Thoracic aorta (tissue), 2 donors: Measurements from ENCODE around the gene TNIP1. TPM values are rescaled to one million over a fixed set of nuclear protein-coding genes. Genes with fewer than 3 reads are reported as not detected.

Experiments used
- ATAC-seq: fragments of 150-250 bp; one replicate; pipeline ENCODE4 v1.8.0; 2017; ENCODE audit warnings: low read depth; ENCODE audit not compliant: insufficient number of reproducible peaks, low FRiP score
- DNase-seq: peaks from one replicate; pipeline ENCODE4 v3.0.0-alpha.2; 2020; ENCODE audit warnings: low spot score
- H3K27ac ChIP-seq, 2 donors: fragments of 200-600 bp; sonication (generic); 1 replicate in 1 of 2; 2 replicates in 1 of 2; pipeline ENCODE4 v1.5.1; 2016; ENCODE audit warnings: mild to moderate bottlenecking in 2 of 2, moderate library complexity in 2 of 2
- H3K27me3 ChIP-seq: fragments of 200-600 bp; sonication (generic); replicated peaks from 2 replicates; pipeline ENCODE4 v1.6.0; 2016; ENCODE audit warnings: mild to moderate bottlenecking; ENCODE audit not compliant: insufficient read depth
- H3K36me3 ChIP-seq: fragments of 200-600 bp; sonication (generic); one replicate; pipeline ENCODE4 v1.5.1; 2016
- H3K4me1 ChIP-seq, 2 donors: fragments of 200-600 bp; sonication (generic); 1 replicate in 1 of 2; 2 replicates in 1 of 2; pipeline versions ENCODE4 v1.5.1 to v1.6.0; 2016; ENCODE audit warnings: low read depth in 2 of 2, mild to moderate bottlenecking in 1 of 2; ENCODE audit not compliant: control insufficient read depth in 1 of 2
- H3K4me3 ChIP-seq: fragments of 200-600 bp; sonication (generic); 2 replicates; pipeline ENCODE4 v1.5.1; 2016; ENCODE audit warnings: mild to moderate bottlenecking
- H3K9me3 ChIP-seq: fragments of 200-600 bp; sonication (generic); 2 replicates; pipeline ENCODE4 v1.5.1; 2016
- total RNA-seq, 2 donors: library from RNA; depleted of rRNA; stranded (reverse); fragments of >200 nt; gene quantifications; one replicate each; pipeline versions ENCODE4 v1.1.0 to v1.2.3, GENCODE V29; 2016
- TF ChIP-seq, protein P1 (sequence below): fragments of 200-600 bp; sonication (generic); IDR thresholded peaks from one replicate; pipeline ENCODE4 v1.5.1; 2019; ENCODE audit warnings: antibody characterized with exemption

Gene TNIP1
- total RNA-seq, 2 donors from 2014 or later = 77.4 to 103 TPM

DNA sequence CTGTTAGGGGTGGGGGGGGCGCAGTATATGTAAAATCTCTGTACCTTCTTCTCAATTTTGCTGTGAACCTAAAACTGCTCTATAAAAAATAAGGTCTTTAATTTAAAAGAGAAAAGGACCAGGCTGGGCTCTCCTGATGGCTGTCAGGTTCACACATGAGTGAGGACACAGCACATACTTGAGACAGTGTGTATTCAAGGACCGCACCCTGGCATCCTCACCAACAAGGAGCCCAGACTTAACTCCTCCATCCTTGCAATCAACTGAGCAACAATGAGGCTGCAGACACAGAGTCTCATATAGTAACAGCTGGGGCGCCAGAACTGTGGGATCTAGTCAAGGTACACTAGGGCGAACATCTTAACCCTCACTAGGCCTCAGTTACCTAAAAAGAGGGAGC is 9.8 kb downstream of the TNIP1 start:
- DNase-seq = no peak
- H3K4me1 ChIP-seq = peaks cover 36 to 67% of the 10 kb centered on the region in 2 donors
- TF ChIP-seq, protein P1, sequence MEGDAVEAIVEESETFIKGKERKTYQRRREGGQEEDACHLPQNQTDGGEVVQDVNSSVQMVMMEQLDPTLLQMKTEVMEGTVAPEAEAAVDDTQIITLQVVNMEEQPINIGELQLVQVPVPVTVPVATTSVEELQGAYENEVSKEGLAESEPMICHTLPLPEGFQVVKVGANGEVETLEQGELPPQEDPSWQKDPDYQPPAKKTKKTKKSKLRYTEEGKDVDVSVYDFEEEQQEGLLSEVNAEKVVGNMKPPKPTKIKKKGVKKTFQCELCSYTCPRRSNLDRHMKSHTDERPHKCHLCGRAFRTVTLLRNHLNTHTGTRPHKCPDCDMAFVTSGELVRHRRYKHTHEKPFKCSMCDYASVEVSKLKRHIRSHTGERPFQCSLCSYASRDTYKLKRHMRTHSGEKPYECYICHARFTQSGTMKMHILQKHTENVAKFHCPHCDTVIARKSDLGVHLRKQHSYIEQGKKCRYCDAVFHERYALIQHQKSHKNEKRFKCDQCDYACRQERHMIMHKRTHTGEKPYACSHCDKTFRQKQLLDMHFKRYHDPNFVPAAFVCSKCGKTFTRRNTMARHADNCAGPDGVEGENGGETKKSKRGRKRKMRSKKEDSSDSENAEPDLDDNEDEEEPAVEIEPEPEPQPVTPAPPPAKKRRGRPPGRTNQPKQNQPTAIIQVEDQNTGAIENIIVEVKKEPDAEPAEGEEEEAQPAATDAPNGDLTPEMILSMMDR = no peak

DNA sequence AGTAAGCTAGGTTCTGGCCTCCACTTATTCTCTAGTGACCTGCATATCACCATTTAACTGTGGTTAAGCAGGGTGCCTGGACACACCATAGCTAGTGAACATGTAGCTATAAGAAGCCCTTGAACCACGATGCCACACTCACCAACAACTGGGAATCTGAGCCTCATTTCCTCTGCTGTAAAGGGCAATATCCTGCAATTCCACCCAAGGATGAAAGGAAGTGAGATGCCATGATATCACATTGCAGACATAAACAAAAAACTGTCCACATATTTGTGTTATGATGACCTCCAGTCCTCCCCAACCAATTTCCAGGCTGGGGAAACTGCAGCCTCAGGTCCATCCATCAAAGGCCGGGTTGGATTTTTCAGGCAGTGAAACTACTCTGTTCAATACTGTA is 10.4 kb downstream of the TNIP1 start:
- TF ChIP-seq, protein P1 = no peak
- H3K27me3 ChIP-seq = no peaks in the 10 kb centered on the region
- ATAC-seq (no peak), DNase-seq (no peak)
- peaks cover 36 to 67% of the 10 kb centered on the region in 2 donors for H3K4me1 ChIP-seq
- H3K36me3 ChIP-seq = no peaks in the 10 kb centered on the region
- H3K27ac ChIP-seq = no peak overlapping the region
- no peaks in the 10 kb centered on the region for H3K9me3 ChIP-seq
- no peak overlapping the region for H3K4me3 ChIP-seq

More for the DNA sequence above, 9.8 kb downstream of the TNIP1 start:
- no peaks in the 10 kb centered on the region for H3K9me3 ChIP-seq
- ATAC-seq = no peak
- no peaks in the 10 kb centered on the region for H3K36me3 ChIP-seq
- H3K27ac ChIP-seq = no peak overlapping the region
- no peak overlapping the region for H3K4me3 ChIP-seq
- H3K27me3 ChIP-seq = no peaks in the 10 kb centered on the region

DNA sequence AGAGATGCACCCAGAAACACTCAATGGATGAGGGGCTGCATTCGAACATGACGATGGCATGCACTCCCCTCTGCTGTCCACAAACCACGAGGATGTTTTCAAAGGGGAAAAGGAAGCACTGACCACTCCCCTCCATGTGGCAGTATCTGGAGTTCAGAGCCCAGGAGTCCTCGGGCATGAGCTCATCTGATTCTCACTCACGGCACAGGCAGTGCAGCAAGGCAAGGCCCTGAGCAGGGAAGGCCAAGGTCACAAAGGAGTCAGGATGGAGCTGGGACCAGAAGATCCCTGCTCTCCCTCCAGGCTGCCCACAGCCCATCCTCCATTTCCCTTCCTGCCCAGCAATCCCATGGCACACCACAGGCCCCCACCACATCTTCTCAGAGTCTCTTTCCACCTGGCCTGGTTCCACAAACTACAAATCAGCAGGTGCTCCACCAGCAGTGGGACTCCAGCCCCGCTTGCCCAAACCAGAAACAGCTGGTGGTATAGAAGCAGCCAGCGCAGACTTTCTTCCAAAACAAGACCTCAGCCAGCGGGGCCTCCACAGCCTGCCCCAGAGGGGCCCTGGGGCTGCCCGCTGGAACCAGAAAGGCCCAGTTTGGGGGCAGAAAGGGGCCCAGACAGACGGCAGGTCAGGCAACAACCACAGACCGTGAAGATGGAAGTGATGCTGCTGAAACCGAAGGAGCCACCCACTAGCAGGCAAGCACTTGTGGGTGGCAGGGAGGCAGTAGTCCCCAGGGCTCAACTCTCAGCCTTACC is 12.2 kb downstream of the TNIP1 start:
- no peaks in the 10 kb centered on the region for H3K36me3 ChIP-seq
- TF ChIP-seq, protein P1 = no peak
- DNase-seq (no peak), ATAC-seq (no peak)
- peak overlapping the region; percentile 3 for H3K4me3 ChIP-seq
- peak overlapping the region; percentile 62 to 70 for H3K27ac ChIP-seq
- no peaks in the 10 kb centered on the region for H3K27me3 ChIP-seq
- peaks cover 47 to 82% of the 10 kb centered on the region in 2 donors for H3K4me1 ChIP-seq
- H3K9me3 ChIP-seq = no peaks in the 10 kb centered on the region

DNA sequence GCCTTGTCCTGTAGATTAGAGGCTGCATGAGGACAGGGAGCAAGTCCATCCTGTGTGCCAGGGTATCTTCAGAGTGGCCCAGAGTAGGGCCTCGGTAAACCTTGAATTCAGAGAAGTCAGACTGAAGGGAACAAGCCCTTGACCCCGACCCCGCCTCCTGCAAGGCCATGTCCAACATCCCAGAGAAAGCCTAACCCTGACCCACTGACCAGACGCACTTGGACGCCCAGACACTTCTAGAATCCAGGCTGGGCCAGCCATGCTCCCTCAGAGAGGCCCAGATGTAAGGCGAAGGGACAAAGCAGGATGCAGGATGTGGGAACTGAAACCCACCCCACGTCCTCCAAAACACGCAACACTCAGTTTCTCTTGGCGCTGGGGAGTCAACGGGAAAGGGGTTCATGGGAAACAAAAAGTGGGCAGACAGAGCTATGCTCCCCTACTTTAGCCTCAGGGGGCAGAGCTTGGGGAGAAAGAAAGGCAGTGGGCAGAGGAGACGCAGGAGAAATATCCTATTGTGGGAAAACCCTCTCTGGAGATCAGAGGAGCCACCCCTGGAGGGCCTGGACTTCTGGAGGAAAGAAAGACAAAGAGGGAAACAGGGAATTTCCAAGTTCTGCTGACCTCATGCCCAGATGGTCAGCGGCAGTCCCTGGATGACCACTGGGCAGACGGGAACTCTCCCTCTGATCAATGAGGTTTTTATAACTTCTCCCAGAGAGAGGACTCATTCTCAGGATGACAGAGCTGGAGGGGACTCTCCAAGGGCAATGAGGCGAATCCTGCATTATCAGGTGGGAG is 13.0 kb downstream of the TNIP1 start:
- ATAC-seq (no peak), DNase-seq (no peak)
- TF ChIP-seq, protein P1 = no peak
- H3K36me3 ChIP-seq = no peaks in the 10 kb centered on the region
- H3K9me3 ChIP-seq = no peaks in the 10 kb centered on the region
- H3K4me3 ChIP-seq = no peak overlapping the region
- H3K4me1 ChIP-seq = peaks cover 50 to 82% of the 10 kb centered on the region in 2 donors
- H3K27me3 ChIP-seq = no peaks in the 10 kb centered on the region
- peak overlapping the region; percentile 62 to 70 for H3K27ac ChIP-seq

DNA sequence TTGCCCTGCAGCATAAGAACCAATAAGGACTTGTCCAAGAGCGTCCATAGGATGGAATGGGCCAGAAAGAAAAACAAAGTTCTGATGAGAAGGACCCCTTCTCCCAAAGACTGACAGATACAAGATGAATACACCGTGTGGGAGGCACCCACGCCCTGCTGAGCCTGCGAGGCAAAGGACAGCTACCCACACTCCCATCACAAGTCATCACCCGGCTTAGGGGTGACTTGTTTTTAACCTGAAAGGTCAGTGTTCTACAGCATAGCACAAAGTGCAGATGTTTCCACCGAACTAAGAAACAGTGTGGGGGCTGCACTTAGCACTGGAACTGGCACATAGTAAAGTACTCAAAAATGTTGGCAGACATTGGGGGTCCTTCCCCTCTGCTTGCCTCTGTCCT is 13.9 kb downstream of the TNIP1 start:
- TF ChIP-seq, protein P1 = no peak
- DNase-seq (no peak), ATAC-seq (no peak)
- Histone ChIP-seq H3K4me3 (no peak overlapping the region), H3K27ac (no peak overlapping the region), H3K36me3 (peaks cover 7% of the 10 kb centered on the region), H3K9me3 (no peaks in the 10 kb centered on the region), H3K4me1 (peaks cover 50 to 82% of the 10 kb centered on the region in 2 donors), H3K27me3 (no peaks in the 10 kb centered on the region)
